ENCODE data around the gene NCOA1.

Gene NCOA1

DNA sequence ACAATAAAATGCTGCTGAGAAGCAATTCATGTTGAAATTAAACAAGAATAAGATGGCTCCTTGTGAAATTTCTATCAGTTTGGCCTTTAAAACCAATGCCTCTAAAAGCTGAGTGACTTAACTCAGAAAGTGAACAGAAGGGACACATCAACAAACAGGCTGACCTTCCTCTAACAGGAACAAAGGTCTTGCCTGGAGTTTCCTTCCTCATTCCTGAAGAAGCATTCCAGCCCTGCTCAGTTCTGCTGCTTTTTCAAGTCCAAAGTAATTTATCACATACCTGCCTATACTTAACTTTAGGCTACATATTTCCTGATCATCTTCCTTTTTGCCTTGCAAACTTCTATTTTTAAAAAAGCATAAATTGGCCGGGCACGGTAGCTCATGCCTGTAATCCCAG is 288.1 kb downstream of the NCOA1 start:
- TF ChIP-seq SPI1 (IDR thresholded peaks at IDR 0.05; ENCODE audit: borderline replicate concordance, low read depth) = no peak
- TF ChIP-seq, protein P1, sequence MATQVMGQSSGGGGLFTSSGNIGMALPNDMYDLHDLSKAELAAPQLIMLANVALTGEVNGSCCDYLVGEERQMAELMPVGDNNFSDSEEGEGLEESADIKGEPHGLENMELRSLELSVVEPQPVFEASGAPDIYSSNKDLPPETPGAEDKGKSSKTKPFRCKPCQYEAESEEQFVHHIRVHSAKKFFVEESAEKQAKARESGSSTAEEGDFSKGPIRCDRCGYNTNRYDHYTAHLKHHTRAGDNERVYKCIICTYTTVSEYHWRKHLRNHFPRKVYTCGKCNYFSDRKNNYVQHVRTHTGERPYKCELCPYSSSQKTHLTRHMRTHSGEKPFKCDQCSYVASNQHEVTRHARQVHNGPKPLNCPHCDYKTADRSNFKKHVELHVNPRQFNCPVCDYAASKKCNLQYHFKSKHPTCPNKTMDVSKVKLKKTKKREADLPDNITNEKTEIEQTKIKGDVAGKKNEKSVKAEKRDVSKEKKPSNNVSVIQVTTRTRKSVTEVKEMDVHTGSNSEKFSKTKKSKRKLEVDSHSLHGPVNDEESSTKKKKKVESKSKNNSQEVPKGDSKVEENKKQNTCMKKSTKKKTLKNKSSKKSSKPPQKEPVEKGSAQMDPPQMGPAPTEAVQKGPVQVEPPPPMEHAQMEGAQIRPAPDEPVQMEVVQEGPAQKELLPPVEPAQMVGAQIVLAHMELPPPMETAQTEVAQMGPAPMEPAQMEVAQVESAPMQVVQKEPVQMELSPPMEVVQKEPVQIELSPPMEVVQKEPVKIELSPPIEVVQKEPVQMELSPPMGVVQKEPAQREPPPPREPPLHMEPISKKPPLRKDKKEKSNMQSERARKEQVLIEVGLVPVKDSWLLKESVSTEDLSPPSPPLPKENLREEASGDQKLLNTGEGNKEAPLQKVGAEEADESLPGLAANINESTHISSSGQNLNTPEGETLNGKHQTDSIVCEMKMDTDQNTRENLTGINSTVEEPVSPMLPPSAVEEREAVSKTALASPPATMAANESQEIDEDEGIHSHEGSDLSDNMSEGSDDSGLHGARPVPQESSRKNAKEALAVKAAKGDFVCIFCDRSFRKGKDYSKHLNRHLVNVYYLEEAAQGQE (IDR thresholded peaks at IDR 0.05; ENCODE audit: insufficient replicate concordance, low read depth) = no peak
- no peak for TF ChIP-seq POLR2AphosphoS5 (IDR thresholded peaks at IDR 0.05; ENCODE audit: low read depth)
- TF ChIP-seq, protein P2, sequence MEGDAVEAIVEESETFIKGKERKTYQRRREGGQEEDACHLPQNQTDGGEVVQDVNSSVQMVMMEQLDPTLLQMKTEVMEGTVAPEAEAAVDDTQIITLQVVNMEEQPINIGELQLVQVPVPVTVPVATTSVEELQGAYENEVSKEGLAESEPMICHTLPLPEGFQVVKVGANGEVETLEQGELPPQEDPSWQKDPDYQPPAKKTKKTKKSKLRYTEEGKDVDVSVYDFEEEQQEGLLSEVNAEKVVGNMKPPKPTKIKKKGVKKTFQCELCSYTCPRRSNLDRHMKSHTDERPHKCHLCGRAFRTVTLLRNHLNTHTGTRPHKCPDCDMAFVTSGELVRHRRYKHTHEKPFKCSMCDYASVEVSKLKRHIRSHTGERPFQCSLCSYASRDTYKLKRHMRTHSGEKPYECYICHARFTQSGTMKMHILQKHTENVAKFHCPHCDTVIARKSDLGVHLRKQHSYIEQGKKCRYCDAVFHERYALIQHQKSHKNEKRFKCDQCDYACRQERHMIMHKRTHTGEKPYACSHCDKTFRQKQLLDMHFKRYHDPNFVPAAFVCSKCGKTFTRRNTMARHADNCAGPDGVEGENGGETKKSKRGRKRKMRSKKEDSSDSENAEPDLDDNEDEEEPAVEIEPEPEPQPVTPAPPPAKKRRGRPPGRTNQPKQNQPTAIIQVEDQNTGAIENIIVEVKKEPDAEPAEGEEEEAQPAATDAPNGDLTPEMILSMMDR (IDR thresholded peaks at IDR 0.05; ENCODE audit: insufficient read depth, low read length) = no peak
- no peak for TF ChIP-seq GABPA (IDR thresholded peaks at IDR 0.05; ENCODE audit: low read depth)
- no peak overlapping the region for H3K4me3 ChIP-seq (replicated peaks; ENCODE audit: insufficient read depth, low read length)
- no peak for DNase-seq (ENCODE audit: low read depth in 1 of 2, low spot score in 1 of 2)
- no peak overlapping the region for H3K27ac ChIP-seq (replicated peaks)
- H3K27me3 ChIP-seq (ENCODE audit: insufficient read depth, poor library complexity, severe bottlenecking) = no peaks in the 10 kb centered on the region

DNA sequence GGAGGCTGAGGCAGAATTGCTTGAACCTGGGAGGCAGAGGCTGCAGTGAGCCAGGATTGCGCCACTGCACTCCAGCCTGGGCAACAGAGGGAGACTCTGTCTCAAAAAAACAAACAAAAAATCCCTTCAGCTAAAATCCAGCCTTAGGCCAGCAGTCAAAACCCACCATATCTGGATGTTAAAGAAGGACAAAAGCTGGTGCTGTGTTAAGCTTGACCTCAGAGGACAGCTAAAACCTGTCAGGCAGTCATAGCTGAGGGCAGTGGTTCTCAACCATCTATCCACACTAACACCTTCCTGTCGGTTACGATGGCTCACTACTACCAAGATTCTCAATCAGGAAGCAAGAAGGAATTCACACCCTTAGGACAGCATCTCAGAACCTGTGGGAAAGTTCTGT is 292.6 kb downstream of the NCOA1 start:
- TF ChIP-seq, protein P2 (IDR thresholded peaks at IDR 0.05; ENCODE audit: insufficient read depth, low read length) = no peak
- TF ChIP-seq GABPA (IDR thresholded peaks at IDR 0.05; ENCODE audit: low read depth) (no peak), POLR2AphosphoS5 (IDR thresholded peaks at IDR 0.05; ENCODE audit: low read depth) (no peak), SPI1 (IDR thresholded peaks at IDR 0.05; ENCODE audit: borderline replicate concordance, low read depth) (no peak)
- TF ChIP-seq, protein P1 (IDR thresholded peaks at IDR 0.05; ENCODE audit: insufficient replicate concordance, low read depth) = no peak
- Histone ChIP-seq H3K4me3 (replicated peaks; ENCODE audit: insufficient read depth, low read length) (no peak overlapping the region), H3K27me3 (ENCODE audit: insufficient read depth, poor library complexity, severe bottlenecking) (no peaks in the 10 kb centered on the region), H3K27ac (replicated peaks) (no peak overlapping the region)
- DNase-seq (ENCODE audit: low read depth in 1 of 2, low spot score in 1 of 2) = no peak

DNA sequence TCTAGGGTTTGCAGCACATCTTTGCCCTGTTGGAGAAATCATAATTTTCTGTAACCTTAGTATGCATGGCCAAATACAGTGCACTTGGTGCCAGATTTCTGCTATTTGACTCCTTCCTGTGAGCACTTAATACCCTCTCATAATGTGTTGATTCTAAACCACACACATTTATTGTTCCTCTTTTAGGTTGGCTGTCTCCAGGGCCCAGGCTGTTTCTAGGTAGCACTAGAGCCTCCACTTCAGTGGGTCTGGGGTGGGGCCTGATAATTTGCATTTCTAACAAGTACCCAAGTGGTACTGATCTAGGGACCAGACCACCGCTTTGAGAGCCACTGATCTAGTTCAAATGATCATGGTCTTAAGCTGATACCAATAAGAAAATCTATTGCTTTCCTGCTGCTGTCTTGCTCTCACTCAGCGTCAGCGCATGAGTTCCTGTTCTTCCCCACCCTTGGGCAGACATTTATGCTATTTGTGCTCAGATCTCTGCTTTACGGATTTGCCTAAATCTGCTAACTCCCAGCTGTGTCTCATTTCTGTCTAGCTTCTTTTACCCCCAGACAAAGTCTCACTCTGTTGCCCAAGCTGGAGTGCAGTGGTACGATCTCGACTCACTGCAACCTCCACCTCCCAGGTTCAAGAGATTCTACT is 294.7 kb downstream of the NCOA1 start:
- no peak for TF ChIP-seq GABPA (IDR thresholded peaks at IDR 0.05; ENCODE audit: low read depth)
- no peak for TF ChIP-seq POLR2AphosphoS5 (IDR thresholded peaks at IDR 0.05; ENCODE audit: low read depth)
- no peak for TF ChIP-seq SPI1 (IDR thresholded peaks at IDR 0.05; ENCODE audit: borderline replicate concordance, low read depth)
- TF ChIP-seq, protein P2 (IDR thresholded peaks at IDR 0.05; ENCODE audit: insufficient read depth, low read length) = no peak
- TF ChIP-seq, protein P1 (IDR thresholded peaks at IDR 0.05; ENCODE audit: insufficient replicate concordance, low read depth) = no peak
- peak in 1 of 2 experiments; percentile 55 for DNase-seq (ENCODE audit: low read depth in 1 of 2, low spot score in 1 of 2)
- Histone ChIP-seq H3K27me3 (ENCODE audit: insufficient read depth, poor library complexity, severe bottlenecking) (no peaks in the 10 kb centered on the region), H3K27ac (replicated peaks) (no peak overlapping the region), H3K4me3 (replicated peaks; ENCODE audit: insufficient read depth, low read length) (no peak overlapping the region)

Data from HL-60 (cell line).